ENCODE measurements around the gene B3GAT1.

DNA sequence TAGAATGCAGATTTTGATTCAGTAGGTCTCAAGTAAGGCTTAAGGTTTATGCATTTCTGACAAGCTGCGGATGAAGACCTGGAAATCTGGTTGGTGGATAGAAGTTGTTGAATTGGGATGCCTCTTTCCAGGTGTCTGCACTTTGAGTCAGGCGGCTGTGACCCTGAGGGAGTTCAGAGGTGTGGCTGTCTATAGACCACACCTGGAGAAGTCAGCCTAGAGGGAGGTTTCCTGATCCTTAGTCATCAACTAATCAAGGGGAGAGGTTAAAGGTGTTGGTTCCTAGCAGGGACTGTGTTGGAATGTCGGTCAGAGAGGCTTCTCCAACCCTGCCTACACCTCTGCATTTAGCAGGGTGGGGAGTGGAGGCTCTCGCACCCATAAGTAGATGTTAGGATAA is 72.3 kb downstream of the B3GAT1 start:
- TF ChIP-seq POLR2A (IDR thresholded peaks at IDR 0.05; ENCODE audit: low read depth, low read length) (no peak), POLR2AphosphoS5 (IDR thresholded peaks at IDR 0.05; ENCODE audit: low read depth, low read length) (no peak)
